Lower leg skin (tissue), 3 donors: ENCODE results near the gene YAP1.

Experiments
- POLR2A ChIP-seq, 2 donors: fragments of 450-650 bp; IDR thresholded peaks; one replicate each; pipeline ENCODE4 v1.6.1; 2016 to 2017; ENCODE audit warnings: antibody characterized with exemption in 2 of 2, mild to moderate bottlenecking in 1 of 2, moderate library complexity in 1 of 2
- TF ChIP-seq, protein P1 (sequence below), 3 donors: fragments of 450-650 bp; IDR thresholded peaks; one replicate each; pipeline ENCODE4 v1.5.1; 2016; ENCODE audit warnings: antibody characterized with exemption in 3 of 3, mild to moderate bottlenecking in 3 of 3, moderate library complexity in 2 of 3

DNA sequence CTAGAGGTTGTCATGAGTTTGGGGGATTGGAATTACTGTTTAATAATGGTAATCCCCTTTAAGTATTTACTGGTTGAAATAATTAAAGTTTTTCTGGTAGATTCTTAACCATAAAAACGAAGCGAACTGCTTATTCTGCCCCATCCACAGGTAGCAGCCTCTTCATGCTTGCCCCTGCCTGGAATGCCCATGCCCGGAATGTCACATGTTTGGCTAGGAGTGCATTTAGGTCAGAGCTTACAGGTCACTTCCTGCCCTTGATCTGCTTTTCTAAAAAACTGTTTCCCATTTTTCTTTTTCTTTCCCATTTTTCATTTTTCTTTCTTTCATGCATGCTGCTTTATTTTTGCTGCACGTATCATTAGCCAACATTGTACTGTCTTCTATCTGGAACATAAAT lies 69.1 kb downstream of the YAP1 start:
- TF ChIP-seq, protein P1, sequence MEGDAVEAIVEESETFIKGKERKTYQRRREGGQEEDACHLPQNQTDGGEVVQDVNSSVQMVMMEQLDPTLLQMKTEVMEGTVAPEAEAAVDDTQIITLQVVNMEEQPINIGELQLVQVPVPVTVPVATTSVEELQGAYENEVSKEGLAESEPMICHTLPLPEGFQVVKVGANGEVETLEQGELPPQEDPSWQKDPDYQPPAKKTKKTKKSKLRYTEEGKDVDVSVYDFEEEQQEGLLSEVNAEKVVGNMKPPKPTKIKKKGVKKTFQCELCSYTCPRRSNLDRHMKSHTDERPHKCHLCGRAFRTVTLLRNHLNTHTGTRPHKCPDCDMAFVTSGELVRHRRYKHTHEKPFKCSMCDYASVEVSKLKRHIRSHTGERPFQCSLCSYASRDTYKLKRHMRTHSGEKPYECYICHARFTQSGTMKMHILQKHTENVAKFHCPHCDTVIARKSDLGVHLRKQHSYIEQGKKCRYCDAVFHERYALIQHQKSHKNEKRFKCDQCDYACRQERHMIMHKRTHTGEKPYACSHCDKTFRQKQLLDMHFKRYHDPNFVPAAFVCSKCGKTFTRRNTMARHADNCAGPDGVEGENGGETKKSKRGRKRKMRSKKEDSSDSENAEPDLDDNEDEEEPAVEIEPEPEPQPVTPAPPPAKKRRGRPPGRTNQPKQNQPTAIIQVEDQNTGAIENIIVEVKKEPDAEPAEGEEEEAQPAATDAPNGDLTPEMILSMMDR (IDR thresholded peaks at IDR 0.05) = no peak
- no peak for TF ChIP-seq POLR2A (IDR thresholded peaks at IDR 0.05)
